ENCODE data around the gene PGGHG.
A peak's percentile ranks its signal among the peaks of the same experiment; 100 is the strongest.

The PGGHG gene

GRCh38 chr11:255816-256215 lies 33.1 kb upstream of the PGGHG start:
- no peak for DNase-seq (ENCODE audit: low spot score)
- no peak for TF ChIP-seq CTCF (IDR thresholded peaks at IDR 0.05; ENCODE audit: borderline replicate concordance, control extremely low read depth, extremely low read depth, insufficient read depth, missing control alignments)
- in situ Hi-C loops (cut with MboI; ENCODE audit: low sequenced_read_pairs, unreplicated experiment) = no loop called here

- DNase-seq (ENCODE audit: low spot score) = peak; percentile 64
- in situ Hi-C loops (cut with MboI; ENCODE audit: low sequenced_read_pairs, unreplicated experiment) = no loop called here
Observed at GRCh38 chr11:256952-257737, 31.8 kb upstream of the PGGHG start.

GRCh38 chr11:257766-258493 lies 31.0 kb upstream of the PGGHG start:
- in situ Hi-C loops (cut with MboI; ENCODE audit: low sequenced_read_pairs, unreplicated experiment) = no loop called here
- no peak for DNase-seq (ENCODE audit: low spot score)
- peak; percentile 40 for TF ChIP-seq CTCF (IDR thresholded peaks at IDR 0.05; ENCODE audit: borderline replicate concordance, control extremely low read depth, extremely low read depth, insufficient read depth, missing control alignments)

More at GRCh38 chr11:256952-257737, 31.8 kb upstream of the PGGHG start:
- TF ChIP-seq CTCF (IDR thresholded peaks at IDR 0.05; ENCODE audit: borderline replicate concordance, control extremely low read depth, extremely low read depth, insufficient read depth, missing control alignments) = no peak

GRCh38 chr11:259413-259812 lies 29.5 kb upstream of the PGGHG start:
- TF ChIP-seq CTCF (IDR thresholded peaks at IDR 0.05; ENCODE audit: borderline replicate concordance, control extremely low read depth, extremely low read depth, insufficient read depth, missing control alignments) = no peak
- no peak for DNase-seq (ENCODE audit: low spot score)
- in situ Hi-C loops (cut with MboI; ENCODE audit: low sequenced_read_pairs, unreplicated experiment) = no loop called here

- TF ChIP-seq CTCF (IDR thresholded peaks at IDR 0.05; ENCODE audit: borderline replicate concordance, control extremely low read depth, extremely low read depth, insufficient read depth, missing control alignments) = no peak
- in situ Hi-C loops (cut with MboI; ENCODE audit: low sequenced_read_pairs, unreplicated experiment) = no loop called here
- no peak for DNase-seq (ENCODE audit: low spot score)
Observed at GRCh38 chr11:261624-262023, 27.3 kb upstream of the PGGHG start.

GRCh38 chr11:266676-267439 lies 22.1 kb upstream of the PGGHG start:
- in situ Hi-C loops (cut with MboI; ENCODE audit: low sequenced_read_pairs, unreplicated experiment) = no loop called here
- DNase-seq (ENCODE audit: low spot score) = no peak
- no peak for TF ChIP-seq CTCF (IDR thresholded peaks at IDR 0.05; ENCODE audit: borderline replicate concordance, control extremely low read depth, extremely low read depth, insufficient read depth, missing control alignments)

Data from GM13976 (cell line).